Measurements from ENCODE around the gene ZC3H12C. TPM values are rescaled to one million over a fixed set of nuclear protein-coding genes. Genes with fewer than 3 reads are reported as not detected.

ZC3H12C gene
- total RNA-seq, 1 donor from 2014 or later: 24.1 TPM

Other genes with a start within 250 kb of the ZC3H12C start
- 76.4 and 126 TPM in 2 replicates for gene RDX, start 203.2 kb downstream of the ZC3H12C start, total RNA-seq